Right kidney (tissue), 1 donor: ENCODE results near the gene GDAP1L1.
"Not testable (repeated sequence)": the region's sequence is repeated elsewhere in the genome, so short reads cannot be mapped to it uniquely, and the experiment has no call there.

Source experiments
- DNase-seq: peaks from one replicate; pipeline ENCODE4 v3.0.0-alpha.2; 2016

Gene GDAP1L1

DNA sequence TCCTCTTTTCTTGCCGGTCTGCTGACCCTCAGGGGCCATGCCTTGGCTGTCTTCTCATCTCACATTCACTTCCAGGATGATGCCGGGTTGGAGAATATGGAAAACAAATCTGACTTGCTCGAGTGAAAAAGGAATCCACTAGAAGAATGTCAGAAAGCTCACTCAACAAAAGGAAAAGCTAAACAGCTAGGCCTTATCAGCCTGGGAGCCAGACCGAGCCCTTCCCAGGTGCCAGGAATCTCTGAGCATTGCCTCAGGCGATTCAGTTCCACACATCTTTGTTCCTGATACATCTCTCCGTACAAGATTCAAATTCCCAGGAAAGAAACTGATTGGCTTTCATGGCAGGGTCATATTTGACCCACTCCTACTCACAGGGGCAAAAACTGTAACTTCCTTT is 27.3 kb upstream of the GDAP1L1 start:
- no peak for DNase-seq

DNA sequence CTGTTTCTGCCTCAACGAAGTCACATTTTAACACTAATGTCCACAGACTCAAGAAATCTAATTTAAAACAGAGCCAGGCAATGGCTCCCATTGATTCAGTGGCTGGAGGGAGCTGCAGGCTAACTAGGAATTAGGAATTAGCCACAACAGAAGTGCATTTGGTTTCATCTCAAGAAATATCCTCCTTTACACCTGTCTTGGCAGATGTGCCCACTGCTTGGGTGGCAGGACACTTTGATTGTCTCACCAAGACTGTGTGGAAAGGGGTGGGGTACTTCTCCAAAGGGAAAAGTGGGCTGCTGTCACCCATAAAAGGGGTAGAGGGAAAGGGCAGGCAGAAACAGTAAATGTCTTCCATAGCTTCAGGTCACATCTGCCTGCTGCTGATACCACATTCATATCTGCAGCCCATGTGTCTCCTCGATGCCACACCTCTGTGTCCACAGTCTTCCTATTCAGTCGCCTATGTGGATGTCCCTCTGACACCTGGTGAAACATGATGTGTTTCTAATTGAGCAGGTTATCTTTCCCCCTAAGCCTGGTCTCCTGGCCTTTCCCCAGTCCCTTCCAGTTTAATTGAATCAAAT is 25.6 kb upstream of the GDAP1L1 start:
- no peak for DNase-seq

DNA sequence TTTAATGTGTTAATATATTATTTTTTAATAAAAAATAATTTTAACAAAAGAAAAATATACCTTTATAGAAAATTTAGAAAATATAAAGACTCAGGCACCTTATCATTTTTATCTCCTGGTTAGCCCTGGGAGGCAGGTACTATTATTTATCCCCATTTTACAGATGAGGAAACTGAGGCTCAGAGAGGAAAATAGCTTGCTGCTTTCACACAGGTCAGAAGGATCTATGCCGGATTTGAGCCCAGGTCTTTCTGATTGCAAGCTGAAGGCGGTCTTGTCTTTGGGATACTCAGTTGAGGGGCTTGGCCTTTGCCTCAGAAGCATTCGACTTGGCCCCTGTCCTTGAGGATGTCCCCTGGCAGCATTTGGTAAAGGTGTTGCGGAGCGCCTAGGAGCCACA is 25.1 kb upstream of the GDAP1L1 start:
- DNase-seq: no peak

DNA sequence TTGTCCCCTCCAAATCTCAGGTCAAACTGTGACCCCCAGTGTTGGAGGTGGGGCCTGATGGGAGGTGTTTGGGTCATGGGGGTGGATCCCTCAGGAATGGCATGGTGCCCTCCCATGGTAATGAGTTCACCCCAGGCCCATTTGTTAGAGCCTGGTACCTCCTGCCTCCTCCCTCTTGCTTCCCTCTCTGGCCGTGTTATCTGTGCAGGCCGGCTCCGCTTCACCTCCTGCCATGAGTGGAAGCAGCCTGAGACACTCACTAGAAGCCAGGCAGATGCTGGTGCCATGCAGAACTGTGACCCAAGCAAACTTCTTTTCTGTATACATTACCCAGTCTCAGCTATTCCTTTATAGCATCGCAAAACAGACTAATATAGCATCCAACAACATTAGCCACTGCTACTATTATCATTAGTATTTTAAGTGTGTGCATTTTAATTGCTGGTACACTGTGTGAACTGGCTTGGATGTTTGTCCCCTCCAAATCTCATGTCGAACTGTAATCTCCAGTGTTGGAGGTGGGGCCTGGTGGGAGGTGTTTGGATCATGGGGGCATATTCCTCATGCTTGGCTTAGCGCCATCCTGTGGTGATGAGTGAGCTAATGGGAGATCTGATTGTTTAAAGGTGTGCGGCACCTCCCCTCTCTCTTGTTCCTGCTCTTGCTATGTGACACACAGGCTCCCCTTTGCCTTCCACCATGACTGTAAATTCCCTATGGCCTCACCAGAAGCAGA is 24.3 kb upstream of the GDAP1L1 start:
- no peak for DNase-seq

DNA sequence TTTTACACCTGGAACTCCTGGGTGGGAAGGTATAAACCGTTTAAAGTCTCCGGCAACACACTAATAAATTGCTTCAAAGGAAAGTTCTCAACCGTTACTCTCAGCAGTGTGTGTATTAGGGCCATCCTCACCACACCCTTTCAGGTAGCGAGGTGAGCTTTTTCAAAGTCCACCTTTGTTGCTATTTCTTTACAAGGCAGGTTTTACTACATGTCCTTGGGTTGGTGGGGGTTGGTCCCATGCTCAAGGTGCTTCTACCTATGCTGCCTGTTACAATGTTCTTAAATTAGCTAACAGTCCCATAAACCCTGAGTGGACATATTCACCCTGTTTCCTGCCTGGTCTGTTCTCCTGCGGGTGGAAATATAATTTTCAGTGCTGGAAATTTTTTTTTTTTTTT is 23.4 kb upstream of the GDAP1L1 start:
- no peak for DNase-seq

DNA sequence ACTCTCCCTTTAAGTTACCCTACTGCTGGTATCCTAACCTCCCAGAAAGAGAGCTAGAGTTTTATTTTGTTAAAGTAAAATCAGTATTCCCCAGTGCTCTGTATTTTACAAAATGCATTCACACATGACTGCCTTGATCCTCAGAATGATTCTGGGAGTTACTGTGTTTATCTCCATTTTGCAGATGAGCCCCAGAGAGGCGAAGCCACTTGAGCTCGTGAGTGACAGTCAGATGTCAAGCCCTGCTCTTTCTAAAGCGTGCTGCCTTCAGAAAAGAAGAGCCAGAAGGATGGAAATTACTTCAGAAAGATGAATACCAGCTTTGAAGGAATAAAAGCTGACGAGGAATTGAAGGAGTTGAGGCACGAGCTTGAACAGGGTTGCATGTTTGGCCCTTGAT is 22.5 kb upstream of the GDAP1L1 start:
- DNase-seq: no peak

DNA sequence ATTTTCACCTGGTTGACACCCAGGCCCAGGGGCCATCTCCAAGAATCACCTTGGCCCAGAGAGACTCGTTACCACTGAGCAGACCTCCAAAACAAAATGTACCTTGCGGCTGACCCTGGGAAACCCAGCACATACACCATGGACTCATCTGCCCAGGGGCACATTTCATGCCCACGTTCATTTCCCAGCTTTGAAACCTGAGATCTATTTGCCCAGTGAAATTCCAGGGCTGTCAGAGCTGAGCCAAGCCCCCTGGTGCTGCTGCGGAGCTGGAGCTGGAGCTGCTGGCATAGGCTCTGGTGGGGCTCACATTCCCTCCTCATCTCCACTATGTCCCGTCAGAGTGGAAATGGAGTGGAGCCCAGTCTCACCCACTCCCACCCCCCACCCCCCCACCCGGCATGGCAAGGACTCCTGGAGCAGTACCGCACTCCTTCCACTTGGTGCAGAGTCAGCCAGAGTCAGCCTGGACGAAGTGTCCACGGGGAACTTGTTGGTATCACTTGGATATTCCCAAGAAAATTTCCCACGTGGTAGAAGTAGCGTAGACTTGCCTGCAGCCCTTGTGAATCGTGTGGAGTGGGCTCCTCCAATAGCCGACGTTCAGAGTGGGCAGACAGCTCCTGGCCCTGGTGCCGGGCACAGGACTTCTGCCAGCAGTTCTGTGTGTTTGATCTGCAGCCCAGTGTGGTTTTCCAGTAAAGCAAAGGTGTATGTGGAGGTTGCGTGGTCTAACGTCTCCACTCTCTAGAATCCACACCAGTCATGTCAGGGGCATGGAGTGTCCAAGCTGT is 18.4 kb upstream of the GDAP1L1 start:
- no peak for DNase-seq

DNA sequence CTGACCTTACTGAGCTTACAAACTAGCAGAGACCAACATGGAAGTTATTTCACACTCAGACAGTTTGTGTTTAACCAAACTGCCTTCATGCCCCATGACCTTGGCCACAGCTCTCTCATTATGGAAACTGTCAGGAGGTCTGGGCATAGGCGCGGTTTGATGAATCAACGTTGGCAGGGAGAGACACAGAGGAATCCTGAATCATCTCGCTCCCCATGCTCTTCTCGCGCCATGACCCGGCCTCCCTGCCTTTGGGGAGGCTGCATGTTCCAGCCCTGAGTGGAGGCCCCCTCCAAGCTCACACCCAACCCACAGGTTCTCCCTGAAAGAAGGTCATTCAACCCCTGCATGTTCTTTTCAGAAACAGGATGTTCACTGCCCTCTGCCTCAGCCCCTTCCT is 15.9 kb upstream of the GDAP1L1 start:
- DNase-seq: no peak

DNA sequence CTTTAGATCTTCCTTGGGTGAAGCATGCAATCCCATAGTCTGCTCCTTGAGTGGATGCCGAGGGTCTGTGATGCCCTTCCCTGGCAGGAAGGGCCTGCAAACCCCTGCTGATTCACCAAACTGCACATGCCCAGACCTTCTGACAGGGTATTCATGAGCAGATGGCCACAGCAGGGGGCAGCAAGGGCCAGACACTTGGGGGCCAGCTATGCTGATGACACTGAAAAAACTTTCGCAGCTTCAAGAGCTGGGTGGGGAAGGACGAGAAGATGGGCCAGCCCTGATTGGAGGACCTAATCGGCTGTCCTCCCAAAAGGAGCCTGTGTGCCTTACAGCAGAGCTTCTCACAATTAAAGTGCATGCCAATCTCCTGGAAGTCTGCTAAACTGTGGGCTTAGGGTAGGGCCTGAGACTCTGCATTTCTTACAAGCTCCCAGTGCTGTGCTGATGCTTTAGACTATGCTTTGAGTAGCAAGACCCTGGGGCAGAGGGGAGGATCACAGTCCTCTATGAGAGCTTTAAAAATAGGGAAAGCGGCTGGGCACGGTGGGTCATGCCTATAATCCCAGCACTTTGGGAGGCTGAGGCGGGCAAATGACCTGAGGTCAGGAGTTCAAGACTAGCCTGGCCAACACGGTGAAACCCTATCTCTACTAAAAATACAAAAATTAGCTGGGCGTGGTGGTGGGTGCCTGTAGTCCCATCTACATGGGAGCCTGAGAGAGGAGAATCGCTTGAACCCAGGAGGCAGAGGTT is 15.2 kb upstream of the GDAP1L1 start:
- no peak for DNase-seq

DNA sequence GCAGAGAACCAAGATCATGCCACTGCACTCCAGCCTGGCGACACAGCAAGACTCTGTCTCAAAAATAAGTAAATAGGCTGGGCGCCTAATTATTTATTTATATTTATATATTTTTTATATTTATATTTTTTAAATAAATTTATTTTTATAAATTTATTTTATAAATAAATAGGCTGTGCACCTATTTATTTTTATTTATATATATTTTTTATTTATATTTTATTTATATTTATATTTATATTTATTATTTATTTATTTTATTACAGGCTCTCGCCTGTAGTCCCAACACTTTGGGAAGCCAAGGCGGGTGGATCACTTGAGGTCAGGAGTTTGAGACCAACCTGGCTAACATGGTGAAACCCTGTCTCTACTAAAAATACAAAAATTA is 14.6 kb upstream of the GDAP1L1 start:
- DNase-seq: not testable (repeated sequence)

DNA sequence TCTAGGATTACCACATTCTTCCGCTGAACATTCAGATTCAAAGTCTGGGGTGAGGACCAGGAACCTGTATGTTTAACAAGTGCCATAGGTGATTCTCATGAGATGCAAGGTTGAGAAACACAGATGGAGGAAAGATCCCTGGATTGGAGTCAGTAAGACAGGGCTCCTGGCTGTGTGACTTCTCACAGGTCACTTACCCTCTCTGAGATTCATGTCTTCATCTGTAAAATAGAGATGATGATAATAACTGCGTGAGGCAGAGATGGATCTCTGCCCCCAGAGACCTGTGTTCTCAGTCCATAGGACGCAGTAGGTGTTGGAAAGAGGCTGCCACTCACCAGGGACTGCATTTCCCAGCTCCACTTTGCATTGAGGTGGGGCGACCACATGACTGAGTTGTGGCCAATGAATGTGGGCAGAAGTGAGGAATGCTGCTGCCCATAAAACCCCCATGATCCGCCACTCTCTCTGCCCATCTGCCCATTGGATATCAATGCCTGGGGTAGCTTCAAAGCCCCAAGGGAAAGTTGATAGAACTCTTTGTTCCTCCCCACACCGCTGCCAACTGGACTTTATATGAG is 13.6 kb upstream of the GDAP1L1 start:
- DNase-seq: no peak

DNA sequence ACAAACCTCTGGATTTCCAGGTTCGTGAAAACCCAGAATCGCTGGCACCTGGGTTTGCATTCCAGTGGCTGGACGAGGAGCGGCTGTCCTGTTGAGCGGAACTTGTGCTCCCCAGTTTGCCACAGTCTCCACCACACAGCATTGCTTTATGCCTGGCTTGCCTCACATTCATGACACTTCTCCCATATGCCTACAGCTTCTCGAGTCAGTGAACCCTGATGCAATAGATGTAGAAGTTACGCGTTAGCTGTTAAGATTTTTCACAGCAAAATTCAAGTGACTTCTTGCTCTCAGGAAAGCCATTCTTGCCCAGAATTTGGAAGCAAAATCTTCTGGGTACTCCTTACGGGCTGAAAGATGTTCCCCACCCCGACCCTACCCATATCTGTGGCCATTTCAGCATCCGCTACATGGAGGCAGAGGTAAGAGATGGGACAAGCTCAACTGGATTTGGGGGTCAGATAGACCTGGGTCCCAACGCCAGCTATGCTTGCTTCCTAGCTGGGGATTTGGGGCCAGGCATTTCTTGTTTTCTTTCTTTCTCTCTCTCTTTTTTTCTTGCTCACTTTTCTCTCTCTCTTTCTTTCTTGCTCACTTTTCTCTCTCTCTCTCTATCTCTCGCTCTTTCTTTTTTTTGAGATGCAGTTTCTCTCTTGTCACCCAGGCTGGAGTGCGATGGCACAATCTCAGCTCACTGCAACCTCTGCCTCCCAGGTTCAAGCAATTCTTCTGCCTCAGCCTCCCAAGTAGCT is 12.4 kb upstream of the GDAP1L1 start:
- DNase-seq: no peak

DNA sequence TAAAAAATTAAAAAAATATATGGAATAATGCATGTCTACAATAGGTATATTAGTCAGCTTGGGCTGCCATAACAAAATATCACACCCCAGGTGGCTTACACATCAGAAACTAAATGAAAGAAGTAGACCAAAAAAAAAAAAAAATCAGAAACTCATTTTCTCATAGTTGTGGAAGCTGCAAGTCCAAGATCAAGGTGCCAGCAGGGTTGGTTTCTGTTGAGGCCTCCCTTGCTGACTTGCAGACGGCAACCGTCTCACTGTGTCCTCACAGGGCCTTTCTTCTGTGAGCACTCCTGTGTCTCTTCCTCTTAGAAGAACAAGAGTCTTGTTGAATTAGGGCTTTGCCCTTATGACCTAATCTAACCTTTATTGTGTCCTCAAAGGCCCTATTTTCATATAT is 11.4 kb upstream of the GDAP1L1 start:
- DNase-seq: no peak

DNA sequence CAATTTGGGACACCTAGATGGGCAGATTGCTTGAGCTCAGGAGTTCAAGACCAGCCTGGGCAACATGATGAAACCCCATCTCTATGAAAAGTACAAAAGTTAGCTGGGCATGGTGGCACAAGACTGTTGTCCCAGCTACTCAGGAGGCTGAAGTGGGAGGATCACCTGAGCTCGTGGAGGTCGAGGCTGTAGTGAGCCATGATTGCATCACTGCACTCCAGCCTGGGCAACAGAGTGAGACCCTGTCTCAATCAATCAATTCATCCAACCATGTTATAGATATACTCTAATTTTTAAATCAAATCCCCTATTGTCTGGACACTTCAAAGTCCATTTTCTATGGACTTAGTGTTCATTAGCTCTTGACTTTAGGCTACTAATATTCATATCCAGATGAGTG is 10.3 kb upstream of the GDAP1L1 start:
- DNase-seq: not testable (repeated sequence)

DNA sequence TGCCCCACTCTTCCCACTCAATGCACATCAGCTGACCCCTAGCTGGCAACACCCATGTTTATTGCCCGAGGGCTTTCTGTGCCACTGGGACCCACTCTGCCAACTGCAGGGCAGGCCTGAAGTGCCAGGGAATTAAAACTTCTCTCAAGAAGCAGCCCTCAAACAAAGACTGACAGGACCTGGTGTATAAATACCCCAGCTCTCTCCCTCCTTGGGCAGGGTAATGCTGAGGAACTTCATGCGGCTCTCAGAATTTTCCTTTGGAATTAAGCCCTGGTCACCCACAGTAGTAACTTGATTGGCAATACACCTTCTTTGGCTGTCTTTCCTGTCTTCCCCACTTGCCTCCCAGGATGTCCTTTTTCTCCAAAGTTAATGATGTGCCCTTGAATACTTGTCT is 5.3 kb upstream of the GDAP1L1 start:
- no peak for DNase-seq

DNA sequence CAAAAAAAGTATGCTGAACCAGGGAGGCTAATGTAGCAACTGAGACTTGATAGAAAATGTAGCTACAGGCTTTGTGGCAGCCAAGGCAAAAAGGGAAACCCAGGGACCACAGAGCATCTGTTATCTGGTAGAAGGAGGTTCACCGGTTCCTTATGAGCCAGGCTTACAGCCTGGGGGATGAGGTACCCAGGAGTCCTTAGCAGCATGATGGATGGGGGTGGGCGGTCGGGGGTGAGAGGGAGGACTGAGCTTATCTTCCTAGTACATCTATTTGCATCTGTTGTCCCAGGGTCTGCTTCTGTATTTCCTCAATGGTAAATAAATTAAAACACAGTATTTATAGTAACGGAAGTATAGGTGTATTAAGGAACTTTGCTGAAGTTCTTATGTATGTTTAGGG is 1.1 kb upstream of the GDAP1L1 start:
- DNase-seq: no peak

DNA sequence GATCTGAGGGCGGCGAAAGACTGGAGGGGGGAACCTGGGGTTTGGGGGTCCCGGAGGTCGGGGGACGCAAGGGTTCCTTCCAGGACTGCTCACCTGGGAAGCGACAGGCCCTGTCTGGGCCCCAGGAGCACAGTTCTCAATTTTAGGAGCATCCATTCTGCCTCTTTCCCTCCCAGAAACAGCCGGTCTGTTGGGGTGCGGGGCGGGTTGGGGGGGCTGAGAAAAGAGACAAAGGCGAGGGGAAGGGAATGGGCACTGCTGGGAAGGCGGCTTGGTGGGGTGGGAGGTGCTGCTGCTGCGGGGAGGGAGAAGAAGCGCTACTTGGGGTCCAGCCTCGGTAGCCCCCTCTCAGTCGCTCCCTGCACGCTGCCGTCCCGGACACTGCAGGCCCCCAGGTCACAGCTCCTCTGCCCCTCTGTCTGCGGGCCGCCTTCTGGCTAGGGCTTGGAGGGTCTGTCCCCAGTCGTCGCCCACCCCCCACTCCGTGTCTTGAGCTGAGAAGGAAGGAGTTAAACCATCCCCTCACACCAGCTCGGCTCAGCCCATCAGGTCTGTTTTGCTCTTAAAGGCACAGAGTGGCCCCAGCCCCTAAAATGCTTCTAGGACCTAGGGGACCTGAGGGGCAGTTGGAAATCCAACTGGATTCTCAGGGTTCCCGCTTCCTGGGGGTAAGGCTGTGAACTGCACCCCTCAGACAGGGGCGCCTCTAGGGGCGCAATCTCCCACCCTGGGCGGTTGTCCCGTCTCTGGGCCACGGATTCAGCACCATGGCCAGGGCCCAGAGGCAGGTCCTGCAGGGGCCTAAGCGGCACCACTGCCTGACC is 690 bp downstream of the GDAP1L1 start:
- DNase-seq: peak; percentile 54

DNA sequence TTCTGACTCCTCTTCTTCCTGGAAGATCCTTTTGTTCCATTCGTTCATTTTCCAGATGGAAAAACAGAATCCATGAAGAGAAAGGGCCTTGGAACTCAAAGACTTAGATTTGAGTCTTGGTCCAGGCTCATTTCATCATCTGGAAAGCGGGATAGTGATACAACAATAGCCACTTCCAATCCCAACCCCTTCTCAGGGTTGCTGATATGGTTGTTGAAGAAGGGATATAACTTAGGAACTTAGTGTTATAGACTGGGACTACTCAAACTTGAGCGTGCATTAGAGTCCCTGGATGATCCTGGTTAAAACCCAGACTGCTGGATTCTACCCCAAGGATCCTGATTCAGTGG is 1.3 kb downstream of the GDAP1L1 start:
- DNase-seq: no peak

DNA sequence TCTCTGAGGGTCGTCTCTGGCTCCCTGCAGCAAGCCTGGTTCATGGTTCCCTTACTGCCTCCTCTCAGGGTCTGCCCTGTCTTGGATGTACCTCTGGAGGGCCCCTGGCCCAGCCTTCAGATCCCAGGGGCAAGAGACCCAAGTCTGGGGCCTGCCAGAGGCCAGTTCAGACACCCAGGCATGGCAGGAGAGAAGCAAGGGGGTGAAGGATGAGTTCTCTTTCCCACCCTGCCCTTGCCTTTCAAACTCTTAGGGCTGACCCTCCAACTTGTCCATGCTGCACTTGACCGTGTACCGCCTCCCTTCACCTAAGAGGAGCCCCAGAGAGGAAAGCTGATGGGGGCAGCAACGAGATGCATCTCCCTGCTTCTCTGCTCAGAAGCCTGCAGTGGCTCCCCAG is 4.2 kb downstream of the GDAP1L1 start:
- no peak for DNase-seq

DNA sequence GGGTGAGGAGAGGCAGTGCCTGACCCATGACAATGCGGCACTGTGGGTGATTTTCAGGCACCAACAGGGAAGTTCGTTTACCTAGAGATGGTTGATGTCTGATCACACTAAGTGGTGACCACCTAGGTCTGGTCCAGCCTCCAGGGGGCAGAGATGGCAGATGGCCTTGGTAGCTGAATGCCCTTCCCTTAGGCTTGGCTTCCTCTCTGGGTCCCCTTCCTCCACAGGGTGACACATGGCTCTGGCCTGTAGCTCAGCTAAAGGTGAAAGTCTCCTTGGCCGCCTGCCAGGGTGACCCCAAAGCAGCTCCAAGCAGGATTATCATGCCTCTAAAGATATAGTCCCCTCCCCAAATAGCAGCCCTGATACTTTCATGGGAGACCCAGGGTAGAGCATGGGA is 6.4 kb downstream of the GDAP1L1 start:
- DNase-seq: no peak

DNA sequence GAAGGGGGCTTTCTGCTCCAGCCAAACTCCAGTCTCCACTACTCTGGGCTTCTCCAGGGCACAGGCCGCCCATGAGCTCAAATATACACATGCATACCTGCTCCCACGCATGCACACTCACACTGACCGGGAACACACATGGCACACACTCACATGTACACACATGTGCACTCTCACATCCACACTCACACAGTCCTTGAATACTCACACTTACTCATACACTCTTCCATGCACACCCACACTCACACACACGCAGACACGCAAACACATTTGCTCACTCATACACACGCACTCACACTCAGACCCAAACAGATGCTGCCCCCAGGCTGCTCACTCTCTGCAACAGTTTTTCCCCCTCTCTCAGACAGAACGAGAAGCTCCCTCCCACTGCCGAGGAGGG is 7.0 kb downstream of the GDAP1L1 start:
- DNase-seq: no peak
